Keratinocyte (primary cell): ENCODE measurements around the gene TMEM217. TPM values are rescaled to one million over a fixed set of nuclear protein-coding genes. Genes with fewer than 3 reads are reported as not detected.

Experiments
- DNase-seq: peaks from one replicate; pipeline ENCODE4 v3.0.0-alpha.2; 2011; ENCODE audit warnings: low read depth, missing footprints, low spot score
- FAIRE-seq: peaks from 2 replicates; lab custom pipeline; 2011; peaks lifted over from hg19 to GRCh38; lab: Jason Lieb, UNC
- H2AFZ ChIP-seq: 2 replicates; pipeline ENCODE4 v1.6.0; 2012; ENCODE audit warnings: low read length, control low read depth, inconsistent platforms; ENCODE audit not compliant: control insufficient read depth
- H3K27ac ChIP-seq: 2 replicates; pipeline ENCODE4 v1.5.1; 2011; ENCODE audit warnings: low read length; ENCODE audit not compliant: control insufficient read depth, insufficient read depth
- H3K27me3 ChIP-seq: 3 replicates; pipeline ENCODE4 v1.6.0; 2011; ENCODE audit warnings: low read length; ENCODE audit not compliant: control insufficient read depth, insufficient read depth; ENCODE audit errors: extremely low read depth
- H3K36me3 ChIP-seq, 2 experiments: 2 replicates in 1 of 2; 3 replicates in 1 of 2; pipeline ENCODE4 v1.5.1; 2011; ENCODE audit warnings: low read length in 2 of 2, mild to moderate bottlenecking in 1 of 2; ENCODE audit not compliant: control insufficient read depth in 2 of 2, insufficient read depth in 2 of 2; ENCODE audit errors: extremely low read depth in 1 of 2
- H3K4me1 ChIP-seq: 3 replicates; pipeline ENCODE4 v1.5.1; 2011; ENCODE audit warnings: low read length; ENCODE audit not compliant: control insufficient read depth, insufficient read depth; ENCODE audit errors: extremely low read depth
- H3K4me2 ChIP-seq: 3 replicates; pipeline ENCODE4 v1.6.0; 2011; ENCODE audit warnings: low read depth, low read length; ENCODE audit not compliant: control insufficient read depth, insufficient read depth; ENCODE audit errors: extremely low read depth
- H3K4me3 ChIP-seq, 3 experiments: fragments of 200-600 bp in 1 of 3; sonication (generic) in 1 of 3; 2 replicates in 2 of 3; 3 replicates in 1 of 3; pipeline ENCODE4 v1.5.1; 2011 to 2016; ENCODE audit warnings: low read length in 3 of 3, mild to moderate bottlenecking in 3 of 3, control low read depth in 2 of 3, inconsistent platforms in 1 of 3, low read depth in 1 of 3, mixed read lengths in 1 of 3, mixed run types in 1 of 3, moderate library complexity in 1 of 3; ENCODE audit not compliant: control insufficient read depth in 2 of 3, insufficient read depth in 2 of 3; ENCODE audit errors: extremely low read depth in 1 of 3
- H3K79me2 ChIP-seq: 2 replicates; pipeline ENCODE4 v1.6.0; 2012; ENCODE audit warnings: low read length; ENCODE audit not compliant: control insufficient read depth, insufficient read depth
- H3K9ac ChIP-seq: 3 replicates; pipeline ENCODE4 v1.6.0; 2011; ENCODE audit warnings: low read length; ENCODE audit not compliant: control insufficient read depth, insufficient read depth; ENCODE audit errors: extremely low read depth
- H3K9me1 ChIP-seq: 3 replicates; pipeline ENCODE4 v1.6.0; 2011; ENCODE audit warnings: low read length; ENCODE audit not compliant: control insufficient read depth, insufficient read depth; ENCODE audit errors: extremely low read depth
- H3K9me3 ChIP-seq: 2 replicates; pipeline ENCODE4 v1.5.1; 2012; ENCODE audit warnings: low read depth, low read length; ENCODE audit not compliant: control insufficient read depth
- H4K20me1 ChIP-seq: 3 replicates; pipeline ENCODE4 v1.6.0; 2011; ENCODE audit warnings: low read length; ENCODE audit not compliant: control insufficient read depth, insufficient read depth; ENCODE audit errors: extremely low read depth
- CTCF ChIP-seq, 3 experiments: IDR thresholded peaks in 1 of 3; conservative IDR thresholded peaks in 1 of 3; optimal IDR thresholded peaks in 1 of 3; 2 replicates in 2 of 3; 3 replicates in 1 of 3; pipeline versions ENCODE3 to v1.5.1; 2011; ENCODE audit warnings: low read length in 3 of 3, mild to moderate bottlenecking in 3 of 3, moderate library complexity in 2 of 3, control low read depth in 1 of 3, inconsistent platforms in 1 of 3; ENCODE audit not compliant: insufficient read depth in 2 of 3; ENCODE audit errors: extremely low read depth in 1 of 3
- EZH2 ChIP-seq: IDR thresholded peaks from one replicate; pipeline ENCODE4 v1.6.1; 2012; ENCODE audit warnings: inconsistent platforms, mild to moderate bottlenecking, low read length, moderate library complexity
- dilution Hi-C: fragments of 300-500 bp; cut with MboI; formaldehyde crosslinking; loops from one replicate; pipeline ENCODE4 v1.7.0; 2020; ENCODE audit warnings: low sequenced_read_pairs; ENCODE audit not compliant: extremely low pct_ligation_motif_present
- polyA plus RNA-seq, 5 experiments: library from polyadenylated mRNA; depleted of rRNA in 3 of 5; stranded (reverse) in 3 of 5; stranded (forward) in 1 of 5; unstranded in 1 of 5; fragments of >200 nt; gene quantifications; 1 replicate in 1 of 5; 2 replicates in 3 of 5; 3 replicates in 1 of 5; pipeline versions ENCODE4 v1.2.1 to v1.2.3, GENCODE V29; 2011 to 2012; ENCODE audit warnings: missing spikeins in 2 of 5, low read depth in 1 of 5, low replicate concordance in 1 of 5

Gene TMEM217
- polyA plus RNA-seq, 1 donor (not counting 4 experiments of a cell fraction or from before 2014, with no cell fraction given), result 0.80 TPM

GRCh38 chr6:37251211-37251780 is 6.6 kb downstream of the TMEM217 start:
- dilution Hi-C loops, result no loop called here
- Histone ChIP-seq H3K79me2 (no peaks in the 10 kb centered on the region), H3K27me3 (no peaks in the 10 kb centered on the region), H3K4me3 (no peak overlapping the region), H3K9me1 (no peaks in the 10 kb centered on the region), H3K27ac (no peak overlapping the region), H3K9ac (no peak overlapping the region), H3K36me3 (no peaks in the 10 kb centered on the region), H3K4me2 (no peak overlapping the region), H3K4me1 (peaks cover 2% of the 10 kb centered on the region), H4K20me1 (no peaks in the 10 kb centered on the region), H3K9me3 (no peaks in the 10 kb centered on the region), H2AFZ (no peak overlapping the region)
- TF ChIP-seq EZH2, result no peak
- TF ChIP-seq CTCF (optimal IDR thresholded peaks at IDR 0.05 in 1 of 3, IDR thresholded peaks at IDR 0.05 in 1 of 3, conservative IDR thresholded peaks at IDR 0.05 in 1 of 3; ENCODE audit: extremely low read depth in 1 of 3, insufficient read depth in 2 of 3, low read length in 3 of 3), result no peak
- FAIRE-seq (no peak), DNase-seq (no peak)

- Histone ChIP-seq H3K27ac (peak overlapping the region; percentile 59), H3K9ac (no peak overlapping the region), H3K9me3 (no peaks in the 10 kb centered on the region), H3K4me1 (peaks cover 49% of the 10 kb centered on the region), H3K9me1 (no peaks in the 10 kb centered on the region), H3K4me3 (peak overlapping the region in 1 of 3 experiments; percentile 9), H2AFZ (no peak overlapping the region), H4K20me1 (no peaks in the 10 kb centered on the region), H3K4me2 (peak overlapping the region; percentile 39), H3K27me3 (no peaks in the 10 kb centered on the region), H3K36me3 (no peaks in the 10 kb centered on the region), H3K79me2 (no peaks in the 10 kb centered on the region)
- dilution Hi-C loops, result no loop called here
- DNase-seq, result peak; percentile 97
- FAIRE-seq, result peak; percentile 87
- TF ChIP-seq CTCF (optimal IDR thresholded peaks at IDR 0.05 in 1 of 3, IDR thresholded peaks at IDR 0.05 in 1 of 3, conservative IDR thresholded peaks at IDR 0.05 in 1 of 3; ENCODE audit: extremely low read depth in 1 of 3, insufficient read depth in 2 of 3, low read length in 3 of 3) (no peak), EZH2 (no peak)
Measured at GRCh38 chr6:37244430-37245310, 13.3 kb downstream of the TMEM217 start.
